Liver (tissue), 9 donors: Measurements from ENCODE around the gene FIBP. TPM values are rescaled to one million over a fixed set of nuclear protein-coding genes. Genes with fewer than 3 reads are reported as not detected.
A peak's percentile ranks its signal among the peaks of the same experiment; 100 is the strongest.

Source experiments
- DNase-seq: peaks from one replicate; pipeline ENCODE4 v3.0.0-alpha.2; 2017; ENCODE audit warnings: low spot score
- H3K27ac ChIP-seq, 2 donors: one replicate each; pipeline ENCODE4 v1.7.0; 2013; ENCODE audit warnings: inconsistent platforms in 2 of 2, low read length in 2 of 2, control low read depth in 1 of 2, low read depth in 1 of 2, mild to moderate bottlenecking in 1 of 2
- H3K27me3 ChIP-seq, 4 donors: one replicate each; pipeline versions ENCODE4 v1.6.1 to v1.7.0; 2013; ENCODE audit warnings: low read length in 3 of 4, inconsistent platforms in 1 of 4, mild to moderate bottlenecking in 1 of 4, moderate library complexity in 1 of 4; ENCODE audit not compliant: control insufficient read depth in 4 of 4, insufficient read depth in 4 of 4
- H3K36me3 ChIP-seq, 4 donors: one replicate each; pipeline versions ENCODE4 v1.6.1 to v1.7.0; 2013; ENCODE audit warnings: low read length in 3 of 4, mild to moderate bottlenecking in 3 of 4, low read depth in 1 of 4, moderate library complexity in 1 of 4; ENCODE audit not compliant: control insufficient read depth in 4 of 4, insufficient read depth in 3 of 4
- H3K4me1 ChIP-seq, 4 donors: one replicate each; pipeline versions ENCODE4 v1.6.1 to v1.7.0; 2013; ENCODE audit warnings: low read length in 3 of 4, mild to moderate bottlenecking in 3 of 4, moderate library complexity in 1 of 4; ENCODE audit not compliant: control insufficient read depth in 4 of 4, insufficient read depth in 4 of 4
- H3K4me3 ChIP-seq, 3 donors: one replicate each; pipeline versions ENCODE4 v1.6.1 to v1.7.0; 2013; ENCODE audit warnings: low read length in 3 of 3, control low read depth in 1 of 3, low read depth in 1 of 3, mild to moderate bottlenecking in 1 of 3
- H3K9ac ChIP-seq, 2 donors: one replicate each; pipeline ENCODE4 v1.7.0; 2013; ENCODE audit warnings: low read length in 2 of 2, mild to moderate bottlenecking in 2 of 2, moderate library complexity in 2 of 2, control low read depth in 1 of 2, low read depth in 1 of 2
- H3K9me3 ChIP-seq, 4 donors: one replicate each; pipeline versions ENCODE4 v1.6.1 to v1.7.0; 2013; ENCODE audit warnings: low read length in 3 of 4; ENCODE audit not compliant: control insufficient read depth in 4 of 4
- CTCF ChIP-seq: fragments of 150-350 bp; IDR thresholded peaks from 2 replicates; pipeline ENCODE4 v1.5.1; 2017; ENCODE audit warnings: improper control_type of control experiment, low read depth, low read length; ENCODE audit not compliant: missing input control
- EGR1 ChIP-seq, 2 donors: IDR thresholded peaks; 2 replicates each; pipeline ENCODE4 v1.6.1; 2016 to 2018; ENCODE audit warnings: antibody characterized with exemption in 2 of 2, low read depth in 2 of 2
- FOXA2 ChIP-seq: IDR thresholded peaks from 2 replicates; pipeline ENCODE4 v1.6.1; 2016; ENCODE audit warnings: antibody characterized with exemption
- HNF4A ChIP-seq, 2 donors: conservative IDR thresholded peaks; 2 replicates each; pipeline ENCODE4 v1.6.1; 2016; ENCODE audit warnings: antibody characterized with exemption in 2 of 2, mild to moderate bottlenecking in 2 of 2
- JUND ChIP-seq, 2 donors: IDR thresholded peaks; 2 replicates each; pipeline ENCODE4 v1.6.1; 2016; ENCODE audit warnings: antibody characterized with exemption in 2 of 2
- RAD21 ChIP-seq, 2 donors: IDR thresholded peaks; 2 replicates each; pipeline ENCODE4 v1.6.1; 2016; ENCODE audit warnings: antibody characterized with exemption in 2 of 2, mild to moderate bottlenecking in 2 of 2
- REST ChIP-seq: IDR thresholded peaks from 2 replicates; pipeline ENCODE4 v1.6.1; 2016; ENCODE audit warnings: antibody characterized with exemption, mild to moderate bottlenecking
- RXRA ChIP-seq, 2 donors: IDR thresholded peaks; 2 replicates each; pipeline ENCODE4 v1.6.1; 2017 to 2018; ENCODE audit warnings: antibody characterized with exemption in 2 of 2, mild to moderate bottlenecking in 1 of 2
- SP1 ChIP-seq: IDR thresholded peaks from 2 replicates; pipeline ENCODE4 v1.6.1; 2018; ENCODE audit warnings: antibody characterized with exemption, mild to moderate bottlenecking
- TAF1 ChIP-seq: conservative IDR thresholded peaks from 2 replicates; pipeline ENCODE4 v1.6.1; 2016; ENCODE audit warnings: antibody characterized with exemption, mild to moderate bottlenecking
- ZBTB33 ChIP-seq: IDR thresholded peaks from 2 replicates; pipeline ENCODE4 v1.6.1; 2016; ENCODE audit warnings: antibody characterized with exemption
- WGBS: extraction: QIAGEN DNeasy Blood & Tissue Kit; methylation state at CpG from one replicate; pipeline ENCODE4 v1.1.7; 2013; 5-methylcytosine and 5-hydroxymethylcytosine counted together
- polyA plus RNA-seq, 2 donors: library from polyadenylated mRNA; stranded (reverse) in 1 of 2; unstranded in 1 of 2; fragments of 200-250 nt in 1 of 2; fragments of >200 nt in 1 of 2; fragmentation: Nextera tagmentation in 1 of 2; extraction: Ambion mirVana in 1 of 2; gene quantifications; one replicate each; pipeline versions ENCODE4 v1.2.1 to v1.2.3, GENCODE V29; 2013 to 2015
- total RNA-seq, 2 donors: library from RNA; depleted of rRNA; stranded (reverse); fragments of >200 nt; gene quantifications; one replicate each; pipeline ENCODE4 v1.2.3, GENCODE V29; 2014
- TF ChIP-seq, protein P1 (sequence below): IDR thresholded peaks from 2 replicates; pipeline ENCODE4 v1.6.1; 2016; ENCODE audit warnings: antibody characterized with exemption
- donor health status: healthy.
- donor health status: healthy.
- donor health status: healthy.
- donor health status: healthy.
- donor health status: healthy.

FIBP gene
- total and polyA plus RNA-seq, 4 donors = 23.7 to 45.4 (median 29.1) TPM

DNA sequence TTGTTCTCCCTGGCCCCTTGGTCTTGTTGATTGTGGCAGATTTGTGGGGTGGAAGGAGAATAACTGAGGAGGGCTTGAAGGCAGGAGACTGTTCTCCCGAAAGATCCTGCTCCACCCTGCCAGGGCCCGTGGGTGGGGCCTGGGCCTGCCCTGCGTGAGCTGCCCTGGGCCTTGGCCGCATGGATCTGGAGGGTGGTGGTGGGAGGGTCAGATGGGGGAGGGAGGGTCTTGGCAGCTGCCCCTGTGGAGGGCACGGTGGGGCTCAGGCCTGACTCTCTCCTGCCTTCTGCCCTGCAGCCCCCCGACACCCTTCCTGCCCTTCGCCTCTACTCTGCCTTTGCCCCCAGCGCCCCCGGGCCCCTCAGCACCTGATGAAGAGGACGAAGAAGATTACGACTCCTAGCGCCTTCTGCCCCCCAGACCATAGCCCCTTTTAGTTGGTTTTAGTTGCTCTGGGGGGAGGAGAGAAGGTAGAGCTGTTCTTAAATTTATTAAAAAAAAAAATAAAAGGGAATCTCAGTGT is 32.8 kb upstream of the FIBP start:
- H3K36me3 ChIP-seq = peaks cover 0 to 9% (median 4%) of the 10 kb centered on the region in 4 donors
- H3K4me3 ChIP-seq = no peak overlapping the region
- DNase-seq = no peak
- H3K9me3 ChIP-seq = no peaks in the 10 kb centered on the region
- no peak overlapping the region for H3K27ac ChIP-seq
- no peaks in the 10 kb centered on the region for H3K27me3 ChIP-seq
- 94% methylated on average over 12 of the region's 12 CpGs for WGBS
- no peak overlapping the region for H3K9ac ChIP-seq
- H3K4me1 ChIP-seq = peaks cover 7 to 31% (median 21%) of the 10 kb centered on the region in 4 donors
- TF ChIP-seq JUND (IDR thresholded peaks at IDR 0.05) (no peak), RXRA (IDR thresholded peaks at IDR 0.05) (no peak), ZBTB33 (no peak), FOXA2 (no peak), TAF1 (no peak)

DNA sequence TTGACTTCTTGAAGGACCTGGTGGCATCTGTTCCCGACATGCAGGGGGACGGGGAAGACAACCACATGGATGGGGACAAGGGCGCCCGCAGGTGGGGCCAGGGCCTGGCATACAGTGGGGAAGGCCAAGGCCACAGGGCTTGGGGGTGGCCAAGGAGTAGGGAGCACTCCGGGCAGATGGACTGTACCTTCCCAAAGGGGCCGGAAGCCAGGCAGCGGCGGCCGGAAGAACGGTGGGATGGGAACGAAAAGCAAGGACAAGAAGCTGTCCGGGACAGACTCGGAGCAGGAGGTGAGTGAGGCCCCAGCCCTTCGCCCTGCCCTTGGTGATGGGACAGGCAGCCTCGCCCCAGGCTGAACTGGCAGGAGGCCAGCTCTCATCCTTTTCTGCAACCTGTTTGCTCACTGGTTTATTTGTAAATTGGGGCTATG is 32.1 kb upstream of the FIBP start:
- Histone ChIP-seq H3K36me3 (peaks cover 0 to 9% (median 4%) of the 10 kb centered on the region in 4 donors), H3K9ac (peak overlapping the region in 1 of 2 donors; percentile 27), H3K27me3 (no peaks in the 10 kb centered on the region), H3K27ac (no peak overlapping the region), H3K9me3 (no peaks in the 10 kb centered on the region), H3K4me3 (peak overlapping the region in 2 of 3 donors; percentile 76 to 86), H3K4me1 (peaks cover 7 to 31% (median 21%) of the 10 kb centered on the region in 4 donors)
- peak; percentile 59 for DNase-seq
- TF ChIP-seq EGR1 (IDR thresholded peaks at IDR 0.05; ENCODE audit: low read depth in 2 of 2) = no peak
- TF ChIP-seq REST = no peak
- no peak for TF ChIP-seq SP1
- TF ChIP-seq, protein P1, sequence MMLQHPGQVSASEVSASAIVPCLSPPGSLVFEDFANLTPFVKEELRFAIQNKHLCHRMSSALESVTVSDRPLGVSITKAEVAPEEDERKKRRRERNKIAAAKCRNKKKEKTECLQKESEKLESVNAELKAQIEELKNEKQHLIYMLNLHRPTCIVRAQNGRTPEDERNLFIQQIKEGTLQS = no peak
- no peak for TF ChIP-seq RAD21 (IDR thresholded peaks at IDR 0.05)
- TF ChIP-seq CTCF = no peak
- TF ChIP-seq HNF4A (conservative IDR thresholded peaks at IDR 0.05) = no peak
- 78% methylated on average over 15 of the region's 15 CpGs for WGBS
